KMS-11 (cell line): ENCODE measurements around the gene ARHGEF28.

Source experiments
- H2AFZ ChIP-seq: fragments of 200-600 bp; sonication (generic); 2 replicates; pipeline ENCODE4 v1.6.1; 2016; ENCODE audit warnings: antibody characterized with exemption, mixed run types, low read depth
- H3K27ac ChIP-seq: fragments of 200-600 bp; sonication (generic); 2 replicates; pipeline ENCODE4 v1.6.1; 2016; ENCODE audit warnings: mild to moderate bottlenecking, mixed run types
- H3K27me3 ChIP-seq: fragments of 200-600 bp; sonication (generic); 2 replicates; pipeline ENCODE4 v1.6.1; 2017; ENCODE audit warnings: mild to moderate bottlenecking, low read depth, mixed run types, moderate library complexity; ENCODE audit not compliant: insufficient read depth
- H3K36me3 ChIP-seq: fragments of 200-600 bp; sonication (generic); 2 replicates; pipeline ENCODE4 v1.6.1; 2017; ENCODE audit warnings: mild to moderate bottlenecking, mixed run types; ENCODE audit not compliant: insufficient read depth
- H3K4me1 ChIP-seq: fragments of 200-600 bp; sonication (generic); 2 replicates; pipeline ENCODE4 v1.6.1; 2016; ENCODE audit warnings: mild to moderate bottlenecking, low read depth, mixed run types; ENCODE audit not compliant: poor library complexity, severe bottlenecking
- H3K4me2 ChIP-seq: fragments of 200-600 bp; sonication (generic); 2 replicates; pipeline ENCODE4 v1.7.0; 2016; ENCODE audit warnings: mild to moderate bottlenecking, mixed run types
- H3K4me3 ChIP-seq: fragments of 200-600 bp; sonication (generic); IDR thresholded peaks from 2 replicates; pipeline ENCODE4 v1.6.1; 2017; ENCODE audit warnings: low read depth, low read length, mixed read lengths; ENCODE audit not compliant: insufficient read depth
- H3K79me2 ChIP-seq: fragments of 200-600 bp; sonication (generic); 2 replicates; pipeline ENCODE4 v1.6.1; 2016; ENCODE audit warnings: low read depth, mixed run types; ENCODE audit not compliant: insufficient read depth
- H3K9ac ChIP-seq: fragments of 200-600 bp; sonication (generic); 2 replicates; pipeline ENCODE4 v1.6.1; 2016; ENCODE audit warnings: mild to moderate bottlenecking, mixed run types
- H4K20me1 ChIP-seq: fragments of 200-600 bp; sonication (generic); 2 replicates; pipeline ENCODE4 v1.6.1; 2016; ENCODE audit warnings: mild to moderate bottlenecking, mixed run types; ENCODE audit not compliant: insufficient read depth
- TF ChIP-seq, protein P1 (sequence below): fragments of 200-600 bp; sonication (generic); conservative IDR thresholded peaks from 2 replicates; pipeline ENCODE4 v1.6.1; 2017; ENCODE audit warnings: low read depth, mild to moderate bottlenecking, antibody characterized with exemption, low read length, moderate library complexity, mixed read lengths

ARHGEF28 gene

GRCh38 chr5:73851471-73852181 lies 225.6 kb downstream of the ARHGEF28 start:
- no peak overlapping the region for H3K9ac ChIP-seq
- H4K20me1 ChIP-seq = no peaks in the 10 kb centered on the region
- no peak overlapping the region for H3K4me3 ChIP-seq
- TF ChIP-seq, protein P1, sequence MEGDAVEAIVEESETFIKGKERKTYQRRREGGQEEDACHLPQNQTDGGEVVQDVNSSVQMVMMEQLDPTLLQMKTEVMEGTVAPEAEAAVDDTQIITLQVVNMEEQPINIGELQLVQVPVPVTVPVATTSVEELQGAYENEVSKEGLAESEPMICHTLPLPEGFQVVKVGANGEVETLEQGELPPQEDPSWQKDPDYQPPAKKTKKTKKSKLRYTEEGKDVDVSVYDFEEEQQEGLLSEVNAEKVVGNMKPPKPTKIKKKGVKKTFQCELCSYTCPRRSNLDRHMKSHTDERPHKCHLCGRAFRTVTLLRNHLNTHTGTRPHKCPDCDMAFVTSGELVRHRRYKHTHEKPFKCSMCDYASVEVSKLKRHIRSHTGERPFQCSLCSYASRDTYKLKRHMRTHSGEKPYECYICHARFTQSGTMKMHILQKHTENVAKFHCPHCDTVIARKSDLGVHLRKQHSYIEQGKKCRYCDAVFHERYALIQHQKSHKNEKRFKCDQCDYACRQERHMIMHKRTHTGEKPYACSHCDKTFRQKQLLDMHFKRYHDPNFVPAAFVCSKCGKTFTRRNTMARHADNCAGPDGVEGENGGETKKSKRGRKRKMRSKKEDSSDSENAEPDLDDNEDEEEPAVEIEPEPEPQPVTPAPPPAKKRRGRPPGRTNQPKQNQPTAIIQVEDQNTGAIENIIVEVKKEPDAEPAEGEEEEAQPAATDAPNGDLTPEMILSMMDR = no peak
- H2AFZ ChIP-seq = no peak overlapping the region
- H3K4me2 ChIP-seq = no peak overlapping the region
- no peaks in the 10 kb centered on the region for H3K4me1 ChIP-seq
- H3K36me3 ChIP-seq = no peaks in the 10 kb centered on the region
- no peaks in the 10 kb centered on the region for H3K79me2 ChIP-seq
- H3K27ac ChIP-seq = no peak overlapping the region
- no peaks in the 10 kb centered on the region for H3K27me3 ChIP-seq

DNA sequence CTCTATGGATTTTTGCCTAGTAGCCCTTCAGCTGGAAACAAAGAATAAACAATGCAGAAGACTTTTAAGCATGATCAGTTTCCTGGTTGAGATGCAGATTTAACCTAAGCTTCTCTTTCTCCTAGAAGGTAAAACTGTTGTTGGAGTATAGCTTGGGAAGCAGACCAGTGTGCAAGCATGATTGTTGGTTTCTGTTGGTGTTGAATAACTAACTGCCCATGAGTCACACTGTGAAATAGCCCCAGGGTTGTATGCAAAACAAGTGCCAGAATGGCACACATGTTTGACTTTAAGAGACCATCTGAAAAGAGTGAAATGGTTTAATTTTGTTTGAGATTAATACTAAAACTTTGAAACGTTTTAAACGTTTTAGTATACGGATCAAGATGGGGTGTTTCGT lies 227.1 kb downstream of the ARHGEF28 start:
- H3K36me3 ChIP-seq = no peaks in the 10 kb centered on the region
- H3K27me3 ChIP-seq = no peaks in the 10 kb centered on the region
- no peaks in the 10 kb centered on the region for H3K4me1 ChIP-seq
- H3K9ac ChIP-seq = no peak overlapping the region
- no peak overlapping the region for H3K4me2 ChIP-seq
- H3K27ac ChIP-seq = no peak overlapping the region
- H4K20me1 ChIP-seq = no peaks in the 10 kb centered on the region
- H3K79me2 ChIP-seq = no peaks in the 10 kb centered on the region
- H2AFZ ChIP-seq = no peak overlapping the region
- no peak overlapping the region for H3K4me3 ChIP-seq
- TF ChIP-seq, protein P1 = no peak

- Histone ChIP-seq H3K4me1 (no peaks in the 10 kb centered on the region), H3K9ac (no peak overlapping the region), H3K36me3 (no peaks in the 10 kb centered on the region), H3K4me3 (no peak overlapping the region), H3K27ac (no peak overlapping the region), H3K27me3 (no peaks in the 10 kb centered on the region), H4K20me1 (no peaks in the 10 kb centered on the region), H3K79me2 (no peaks in the 10 kb centered on the region), H3K4me2 (no peak overlapping the region), H2AFZ (no peak overlapping the region)
- TF ChIP-seq, protein P1 = no peak
Observed at GRCh38 chr5:73856997-73857396, 231.0 kb downstream of the ARHGEF28 start.

- Histone ChIP-seq H3K4me1 (no peaks in the 10 kb centered on the region), H3K4me3 (no peak overlapping the region), H3K27me3 (no peaks in the 10 kb centered on the region), H3K4me2 (no peak overlapping the region), H3K36me3 (no peaks in the 10 kb centered on the region), H2AFZ (no peak overlapping the region), H4K20me1 (no peaks in the 10 kb centered on the region), H3K79me2 (no peaks in the 10 kb centered on the region), H3K9ac (no peak overlapping the region), H3K27ac (no peak overlapping the region)
- TF ChIP-seq, protein P1 = no peak
Observed at GRCh38 chr5:73857446-73857845, 231.4 kb downstream of the ARHGEF28 start.
